Measurements from ENCODE around the gene SAFB.

DNA sequence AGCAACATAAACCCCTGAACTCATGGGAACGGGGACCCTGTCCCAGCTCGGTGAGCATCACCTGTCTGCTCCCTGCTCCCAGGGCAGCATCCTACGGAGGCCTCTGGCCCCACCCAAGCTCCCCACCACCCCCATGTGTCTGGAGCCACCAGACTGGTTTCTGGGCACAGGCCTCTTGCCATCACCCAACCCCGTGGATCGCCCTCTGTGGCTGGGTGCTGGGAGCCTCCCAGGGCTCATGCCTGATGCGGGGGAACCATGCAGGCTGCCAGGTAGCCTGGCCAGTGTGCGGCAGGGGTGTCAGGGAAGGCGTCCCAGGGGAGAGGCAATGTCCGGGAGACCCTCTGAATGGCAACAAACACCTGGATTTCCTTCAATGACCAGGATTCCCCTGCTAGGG, 54.7 kb downstream of the SAFB start:
- no peak for TF ChIP-seq ZNF274 (IDR thresholded peaks at IDR 0.05; ENCODE audit: low read depth, low read length)
- TF ChIP-seq, protein P1, sequence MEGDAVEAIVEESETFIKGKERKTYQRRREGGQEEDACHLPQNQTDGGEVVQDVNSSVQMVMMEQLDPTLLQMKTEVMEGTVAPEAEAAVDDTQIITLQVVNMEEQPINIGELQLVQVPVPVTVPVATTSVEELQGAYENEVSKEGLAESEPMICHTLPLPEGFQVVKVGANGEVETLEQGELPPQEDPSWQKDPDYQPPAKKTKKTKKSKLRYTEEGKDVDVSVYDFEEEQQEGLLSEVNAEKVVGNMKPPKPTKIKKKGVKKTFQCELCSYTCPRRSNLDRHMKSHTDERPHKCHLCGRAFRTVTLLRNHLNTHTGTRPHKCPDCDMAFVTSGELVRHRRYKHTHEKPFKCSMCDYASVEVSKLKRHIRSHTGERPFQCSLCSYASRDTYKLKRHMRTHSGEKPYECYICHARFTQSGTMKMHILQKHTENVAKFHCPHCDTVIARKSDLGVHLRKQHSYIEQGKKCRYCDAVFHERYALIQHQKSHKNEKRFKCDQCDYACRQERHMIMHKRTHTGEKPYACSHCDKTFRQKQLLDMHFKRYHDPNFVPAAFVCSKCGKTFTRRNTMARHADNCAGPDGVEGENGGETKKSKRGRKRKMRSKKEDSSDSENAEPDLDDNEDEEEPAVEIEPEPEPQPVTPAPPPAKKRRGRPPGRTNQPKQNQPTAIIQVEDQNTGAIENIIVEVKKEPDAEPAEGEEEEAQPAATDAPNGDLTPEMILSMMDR (IDR thresholded peaks at IDR 0.05 in 2 of 3, conservative IDR thresholded peaks at IDR 0.05 in 1 of 3; ENCODE audit: borderline replicate concordance in 1 of 3, insufficient read depth in 1 of 3, low read depth in 2 of 3, low read length in 2 of 3) = no peak
